ENCODE results near the gene TEX11.
"Not testable (repeated sequence)": the region's sequence is repeated elsewhere in the genome, so short reads cannot be mapped to it uniquely, and the experiment has no call there.

The TEX11 gene

DNA sequence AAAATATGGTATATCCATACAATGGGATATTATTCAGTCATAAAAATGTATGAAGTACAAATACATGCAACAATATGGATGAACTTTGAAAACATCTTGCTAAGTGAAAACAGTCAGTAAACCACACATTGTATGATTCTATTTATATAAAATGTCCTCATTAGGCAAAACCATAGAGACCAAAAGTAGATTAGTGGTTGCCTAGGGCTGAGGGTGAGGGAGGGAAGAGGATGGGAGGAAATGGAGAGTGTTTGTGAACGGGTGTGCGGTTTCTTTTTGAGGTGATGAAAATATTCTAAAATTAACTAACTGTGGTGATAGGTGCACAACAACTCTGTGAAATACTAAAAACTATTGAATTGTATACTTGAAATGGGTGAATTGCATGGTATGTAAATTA lies 29.6 kb downstream of the TEX11 start:
- no peak overlapping the region for H2AFZ ChIP-seq (ENCODE audit: low read depth, low read length)
- H3K4me1 ChIP-seq (ENCODE audit: low read length): no peaks in the 10 kb centered on the region
- H3K79me2 ChIP-seq (ENCODE audit: low read length): no peaks in the 10 kb centered on the region
- H3K27ac ChIP-seq (ENCODE audit: low read length): no peak overlapping the region
- no peaks in the 10 kb centered on the region for H3K27me3 ChIP-seq (ENCODE audit: low read depth, low read length)
- H3K9me3 ChIP-seq (ENCODE audit: insufficient read depth, low read length): no peaks in the 10 kb centered on the region
- no peak for TF ChIP-seq EZH2phosphoT487 (IDR thresholded peaks at IDR 0.05; ENCODE audit: low read depth)
- TF ChIP-seq, protein P1, sequence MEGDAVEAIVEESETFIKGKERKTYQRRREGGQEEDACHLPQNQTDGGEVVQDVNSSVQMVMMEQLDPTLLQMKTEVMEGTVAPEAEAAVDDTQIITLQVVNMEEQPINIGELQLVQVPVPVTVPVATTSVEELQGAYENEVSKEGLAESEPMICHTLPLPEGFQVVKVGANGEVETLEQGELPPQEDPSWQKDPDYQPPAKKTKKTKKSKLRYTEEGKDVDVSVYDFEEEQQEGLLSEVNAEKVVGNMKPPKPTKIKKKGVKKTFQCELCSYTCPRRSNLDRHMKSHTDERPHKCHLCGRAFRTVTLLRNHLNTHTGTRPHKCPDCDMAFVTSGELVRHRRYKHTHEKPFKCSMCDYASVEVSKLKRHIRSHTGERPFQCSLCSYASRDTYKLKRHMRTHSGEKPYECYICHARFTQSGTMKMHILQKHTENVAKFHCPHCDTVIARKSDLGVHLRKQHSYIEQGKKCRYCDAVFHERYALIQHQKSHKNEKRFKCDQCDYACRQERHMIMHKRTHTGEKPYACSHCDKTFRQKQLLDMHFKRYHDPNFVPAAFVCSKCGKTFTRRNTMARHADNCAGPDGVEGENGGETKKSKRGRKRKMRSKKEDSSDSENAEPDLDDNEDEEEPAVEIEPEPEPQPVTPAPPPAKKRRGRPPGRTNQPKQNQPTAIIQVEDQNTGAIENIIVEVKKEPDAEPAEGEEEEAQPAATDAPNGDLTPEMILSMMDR (IDR thresholded peaks at IDR 0.05; ENCODE audit: low read depth, low read length): no peak
- H3K9ac ChIP-seq (ENCODE audit: low read length): no peak overlapping the region
- H3K4me3 ChIP-seq (ENCODE audit: low read length): no peak overlapping the region
- no peaks in the 10 kb centered on the region for H4K20me1 ChIP-seq (ENCODE audit: insufficient read depth, low read length)
- H3K36me3 ChIP-seq (replicated peaks; ENCODE audit: low read depth, low read length): no peaks in the 10 kb centered on the region
- H3K4me2 ChIP-seq (ENCODE audit: low read length): no peak overlapping the region

DNA sequence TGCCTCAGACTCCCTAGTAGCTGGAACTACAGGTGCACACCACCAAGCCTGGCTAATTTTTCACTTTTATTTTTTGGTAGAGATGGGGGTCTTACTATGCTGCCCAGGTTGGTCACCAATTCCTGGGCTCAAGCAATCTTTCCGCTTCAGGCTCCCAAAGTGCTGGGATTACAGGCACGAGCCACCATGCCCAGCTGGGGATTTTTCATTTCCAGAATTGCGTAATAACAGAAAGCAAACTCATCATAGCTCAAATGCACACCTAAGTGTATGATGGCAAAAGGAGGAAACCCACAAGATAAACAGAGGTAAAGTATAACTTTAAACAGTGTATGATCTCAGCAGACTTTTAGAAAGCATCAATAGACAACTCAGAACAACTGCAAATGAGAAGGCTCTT lies 56.2 kb downstream of the TEX11 start:
- Histone ChIP-seq H3K27me3 (ENCODE audit: low read depth, low read length) (no peaks in the 10 kb centered on the region), H3K4me1 (ENCODE audit: low read length) (no peaks in the 10 kb centered on the region), H3K9me3 (ENCODE audit: insufficient read depth, low read length) (no peaks in the 10 kb centered on the region), H4K20me1 (ENCODE audit: insufficient read depth, low read length) (no peaks in the 10 kb centered on the region), H3K9ac (ENCODE audit: low read length) (no peak overlapping the region), H3K4me3 (ENCODE audit: low read length) (no peak overlapping the region), H3K27ac (ENCODE audit: low read length) (no peak overlapping the region), H3K4me2 (ENCODE audit: low read length) (no peak overlapping the region), H2AFZ (ENCODE audit: low read depth, low read length) (no peak overlapping the region), H3K79me2 (ENCODE audit: low read length) (no peaks in the 10 kb centered on the region), H3K36me3 (replicated peaks; ENCODE audit: low read depth, low read length) (no peaks in the 10 kb centered on the region)
- TF ChIP-seq EZH2phosphoT487 (IDR thresholded peaks at IDR 0.05; ENCODE audit: low read depth): no peak

- not testable (repeated sequence) for H3K9me3 ChIP-seq (ENCODE audit: insufficient read depth, low read length); H3K4me2 ChIP-seq (ENCODE audit: low read length); H3K4me1 ChIP-seq (ENCODE audit: low read length)
These were observed 64.4 kb downstream of the TEX11 start for GRCh38 chrX:70844081-70844480.

GRCh38 chrX:70843620-70844019 lies 64.9 kb downstream of the TEX11 start:
- H4K20me1 ChIP-seq (ENCODE audit: insufficient read depth, low read length); H3K79me2 ChIP-seq (ENCODE audit: low read length); H3K4me3 ChIP-seq (ENCODE audit: low read length); H3K9me3 ChIP-seq (ENCODE audit: insufficient read depth, low read length); H3K36me3 ChIP-seq (replicated peaks; ENCODE audit: low read depth, low read length); H3K4me1 ChIP-seq (ENCODE audit: low read length); H3K27ac ChIP-seq (ENCODE audit: low read length); H2AFZ ChIP-seq (ENCODE audit: low read depth, low read length); H3K4me2 ChIP-seq (ENCODE audit: low read length); H3K27me3 ChIP-seq (ENCODE audit: low read depth, low read length); H3K9ac ChIP-seq (ENCODE audit: low read length): not testable (repeated sequence)

More at GRCh38 chrX:70844081-70844480, 64.4 kb downstream of the TEX11 start:
- H3K79me2 ChIP-seq (ENCODE audit: low read length); H3K27me3 ChIP-seq (ENCODE audit: low read depth, low read length); H3K9ac ChIP-seq (ENCODE audit: low read length); H3K27ac ChIP-seq (ENCODE audit: low read length); H3K36me3 ChIP-seq (replicated peaks; ENCODE audit: low read depth, low read length); H4K20me1 ChIP-seq (ENCODE audit: insufficient read depth, low read length); H2AFZ ChIP-seq (ENCODE audit: low read depth, low read length); H3K4me3 ChIP-seq (ENCODE audit: low read length): not testable (repeated sequence)

DNA sequence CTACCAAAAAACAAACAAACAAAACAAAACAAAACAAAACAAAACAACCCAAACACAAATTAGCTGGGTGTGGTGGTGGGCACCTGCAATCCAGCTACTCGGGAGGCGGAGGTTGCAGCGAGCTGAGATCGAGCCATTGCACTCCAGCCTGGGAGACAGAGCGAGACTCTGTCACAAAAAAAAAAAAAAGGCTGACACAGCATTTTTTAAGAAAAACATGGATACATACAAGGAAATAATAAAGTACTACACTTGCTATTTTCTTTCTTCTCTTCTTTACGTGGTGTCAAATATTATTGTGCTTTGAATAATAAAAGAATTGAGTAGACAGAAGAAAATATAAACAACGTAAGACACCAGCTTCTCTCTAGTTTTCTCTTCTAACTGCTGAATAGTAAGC lies 73.9 kb downstream of the TEX11 start:
- H3K4me2 ChIP-seq (ENCODE audit: low read length): no peak overlapping the region
- no peak overlapping the region for H3K27ac ChIP-seq (ENCODE audit: low read length)
- no peaks in the 10 kb centered on the region for H3K36me3 ChIP-seq (replicated peaks; ENCODE audit: low read depth, low read length)
- H3K27me3 ChIP-seq (ENCODE audit: low read depth, low read length): no peaks in the 10 kb centered on the region
- no peak overlapping the region for H3K4me3 ChIP-seq (ENCODE audit: low read length)
- no peaks in the 10 kb centered on the region for H3K9me3 ChIP-seq (ENCODE audit: insufficient read depth, low read length)
- H4K20me1 ChIP-seq (ENCODE audit: insufficient read depth, low read length): no peaks in the 10 kb centered on the region
- H3K4me1 ChIP-seq (ENCODE audit: low read length): no peaks in the 10 kb centered on the region
- H3K79me2 ChIP-seq (ENCODE audit: low read length): no peaks in the 10 kb centered on the region
- TF ChIP-seq EZH2phosphoT487 (IDR thresholded peaks at IDR 0.05; ENCODE audit: low read depth): no peak
- TF ChIP-seq, protein P1 (IDR thresholded peaks at IDR 0.05; ENCODE audit: low read depth, low read length): no peak
- H2AFZ ChIP-seq (ENCODE audit: low read depth, low read length): no peak overlapping the region
- H3K9ac ChIP-seq (ENCODE audit: low read length): no peak overlapping the region

Data from OCI-LY3 (cell line).